GM12801 (cell line): Measurements from ENCODE around the gene NUBP1.

ENCODE experiments used
- TF ChIP-seq, protein P1 (sequence below): IDR thresholded peaks from one replicate; pipeline ENCODE4 v1.5.1; 2011; ENCODE audit warnings: control low read depth; ENCODE audit not compliant: insufficient read length; ENCODE audit errors: extremely low read depth

The NUBP1 gene

DNA sequence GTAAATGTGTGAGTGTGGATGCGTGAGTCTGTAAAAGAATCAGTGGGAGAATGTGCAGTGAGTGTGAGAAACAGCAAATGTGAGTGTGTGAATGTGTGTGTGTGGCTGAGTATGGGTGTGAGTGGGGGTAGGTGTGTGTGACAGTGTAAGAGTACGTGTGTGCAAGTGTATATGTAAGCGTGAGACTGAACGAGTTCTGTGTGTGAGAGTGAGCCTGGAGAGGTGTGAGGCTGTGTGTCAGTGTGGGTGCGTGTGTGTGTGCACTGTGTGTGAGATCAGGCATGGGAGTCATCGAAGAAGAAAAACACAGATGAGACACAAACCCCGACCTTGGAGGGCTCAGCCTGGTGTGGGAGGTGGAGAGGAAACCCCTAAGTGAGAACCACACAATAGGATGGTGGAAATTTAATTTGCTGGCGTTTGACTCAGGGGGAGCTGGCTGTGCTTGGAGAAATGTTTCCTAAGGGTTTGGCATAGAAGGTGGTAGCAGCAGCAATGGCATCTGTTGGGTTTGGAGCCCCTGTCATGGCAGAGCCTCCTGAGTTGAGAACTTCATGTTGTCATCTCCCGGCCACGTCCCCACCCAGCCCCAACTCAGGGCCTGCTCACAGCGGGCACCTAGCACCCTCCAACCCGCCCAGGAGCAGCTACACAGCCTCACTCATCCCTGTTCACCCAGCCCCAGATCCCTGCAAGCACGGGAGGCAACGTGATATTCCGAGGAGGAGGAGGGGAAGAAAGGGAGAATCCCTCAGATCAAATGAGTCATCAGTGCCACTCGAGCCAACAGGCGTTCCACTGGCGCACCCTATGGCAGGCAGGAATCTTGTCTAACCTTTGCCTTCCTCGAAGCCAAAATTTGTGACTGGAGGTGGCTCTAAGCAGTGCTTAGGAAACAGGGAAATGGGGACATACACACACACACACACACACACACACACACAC, 14.3 kb upstream of the NUBP1 start:
- TF ChIP-seq, protein P1, sequence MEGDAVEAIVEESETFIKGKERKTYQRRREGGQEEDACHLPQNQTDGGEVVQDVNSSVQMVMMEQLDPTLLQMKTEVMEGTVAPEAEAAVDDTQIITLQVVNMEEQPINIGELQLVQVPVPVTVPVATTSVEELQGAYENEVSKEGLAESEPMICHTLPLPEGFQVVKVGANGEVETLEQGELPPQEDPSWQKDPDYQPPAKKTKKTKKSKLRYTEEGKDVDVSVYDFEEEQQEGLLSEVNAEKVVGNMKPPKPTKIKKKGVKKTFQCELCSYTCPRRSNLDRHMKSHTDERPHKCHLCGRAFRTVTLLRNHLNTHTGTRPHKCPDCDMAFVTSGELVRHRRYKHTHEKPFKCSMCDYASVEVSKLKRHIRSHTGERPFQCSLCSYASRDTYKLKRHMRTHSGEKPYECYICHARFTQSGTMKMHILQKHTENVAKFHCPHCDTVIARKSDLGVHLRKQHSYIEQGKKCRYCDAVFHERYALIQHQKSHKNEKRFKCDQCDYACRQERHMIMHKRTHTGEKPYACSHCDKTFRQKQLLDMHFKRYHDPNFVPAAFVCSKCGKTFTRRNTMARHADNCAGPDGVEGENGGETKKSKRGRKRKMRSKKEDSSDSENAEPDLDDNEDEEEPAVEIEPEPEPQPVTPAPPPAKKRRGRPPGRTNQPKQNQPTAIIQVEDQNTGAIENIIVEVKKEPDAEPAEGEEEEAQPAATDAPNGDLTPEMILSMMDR = no peak

DNA sequence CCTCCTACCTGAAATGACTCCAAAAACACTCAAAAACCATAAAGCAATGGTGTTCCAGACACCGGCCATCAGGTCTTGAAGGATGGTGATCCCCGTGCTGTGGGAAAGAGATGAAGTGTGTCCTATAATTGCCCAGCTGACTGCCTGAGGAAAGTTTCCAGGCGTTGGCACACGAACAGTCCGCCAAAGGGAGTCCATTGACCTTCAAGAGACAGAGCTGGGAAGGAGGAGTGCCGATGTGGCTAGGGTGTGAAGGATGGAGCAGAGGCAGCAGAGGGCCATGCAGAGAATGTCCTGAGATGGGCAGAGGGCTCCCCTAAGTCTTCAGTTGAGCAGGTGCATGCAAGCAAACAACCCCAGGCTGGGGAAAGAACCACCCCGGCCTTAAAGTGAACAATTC, 11.9 kb upstream of the NUBP1 start:
- TF ChIP-seq, protein P1 = no peak

DNA sequence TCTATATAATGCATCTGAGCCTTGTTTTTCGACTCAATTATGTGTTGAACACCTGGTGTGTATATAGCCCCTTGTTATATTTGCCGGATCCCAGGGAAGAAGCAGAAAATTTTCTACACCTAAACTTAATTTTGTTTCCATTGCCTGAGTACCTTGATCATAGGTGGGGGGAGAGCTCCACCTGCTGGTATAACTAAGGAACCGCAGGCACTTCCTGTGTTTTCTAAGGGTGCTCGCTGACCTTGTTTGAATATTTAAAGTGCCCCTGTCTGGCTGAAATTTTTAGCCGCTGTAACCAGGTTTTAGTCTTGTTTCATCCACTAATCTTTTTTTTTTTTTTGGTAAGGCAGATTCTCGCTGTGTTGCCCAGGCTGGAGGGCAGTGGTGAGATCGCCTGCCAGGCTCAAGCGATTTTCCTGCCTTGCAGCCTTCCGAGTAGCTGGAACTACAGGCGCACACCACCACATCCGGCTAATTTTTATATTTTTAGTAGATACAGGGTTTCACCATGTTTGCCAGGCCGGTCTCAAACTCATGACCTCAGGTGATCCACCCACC, 6.5 kb upstream of the NUBP1 start:
- TF ChIP-seq, protein P1 = peak; percentile 19

DNA sequence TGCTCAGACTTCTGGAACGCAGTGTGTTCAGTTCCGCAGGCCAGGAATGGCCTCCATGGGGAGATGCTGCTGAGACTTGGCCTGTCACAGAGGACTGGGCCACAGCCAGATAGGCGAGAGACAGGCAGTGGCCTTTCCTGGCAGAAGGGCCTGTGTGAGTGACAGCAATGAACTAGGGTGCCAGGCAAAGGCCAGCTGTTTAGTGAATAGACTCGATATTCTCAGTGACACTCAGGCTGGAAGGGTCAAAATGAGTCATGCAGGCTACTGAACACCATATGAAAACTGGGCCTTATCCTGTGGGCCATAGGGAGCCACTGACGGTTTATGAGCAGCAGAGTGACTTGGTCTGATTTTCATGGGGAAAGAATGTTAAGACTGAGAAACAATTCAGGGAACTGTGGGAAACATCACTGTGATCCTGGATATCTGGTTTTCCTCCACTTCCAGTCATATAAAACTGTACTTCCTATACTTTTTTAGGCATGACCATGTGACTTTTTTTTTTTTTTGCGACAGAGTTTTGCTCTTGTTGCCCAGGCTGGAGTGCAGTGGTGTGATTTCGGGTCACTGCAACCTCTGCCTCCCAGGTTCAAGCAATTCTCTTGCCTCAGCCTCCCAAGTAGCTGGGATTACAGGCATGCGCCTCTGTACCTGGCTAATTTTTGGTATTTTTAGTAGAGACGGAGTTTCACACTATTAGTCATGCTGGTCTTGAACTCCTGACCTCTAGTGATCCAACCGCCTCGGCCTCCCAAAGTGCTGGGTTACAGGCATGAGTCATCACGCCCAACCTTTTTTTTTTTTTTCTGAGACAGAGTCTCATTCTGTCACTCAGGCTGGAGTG, 5.2 kb upstream of the NUBP1 start:
- TF ChIP-seq, protein P1 = no peak

DNA sequence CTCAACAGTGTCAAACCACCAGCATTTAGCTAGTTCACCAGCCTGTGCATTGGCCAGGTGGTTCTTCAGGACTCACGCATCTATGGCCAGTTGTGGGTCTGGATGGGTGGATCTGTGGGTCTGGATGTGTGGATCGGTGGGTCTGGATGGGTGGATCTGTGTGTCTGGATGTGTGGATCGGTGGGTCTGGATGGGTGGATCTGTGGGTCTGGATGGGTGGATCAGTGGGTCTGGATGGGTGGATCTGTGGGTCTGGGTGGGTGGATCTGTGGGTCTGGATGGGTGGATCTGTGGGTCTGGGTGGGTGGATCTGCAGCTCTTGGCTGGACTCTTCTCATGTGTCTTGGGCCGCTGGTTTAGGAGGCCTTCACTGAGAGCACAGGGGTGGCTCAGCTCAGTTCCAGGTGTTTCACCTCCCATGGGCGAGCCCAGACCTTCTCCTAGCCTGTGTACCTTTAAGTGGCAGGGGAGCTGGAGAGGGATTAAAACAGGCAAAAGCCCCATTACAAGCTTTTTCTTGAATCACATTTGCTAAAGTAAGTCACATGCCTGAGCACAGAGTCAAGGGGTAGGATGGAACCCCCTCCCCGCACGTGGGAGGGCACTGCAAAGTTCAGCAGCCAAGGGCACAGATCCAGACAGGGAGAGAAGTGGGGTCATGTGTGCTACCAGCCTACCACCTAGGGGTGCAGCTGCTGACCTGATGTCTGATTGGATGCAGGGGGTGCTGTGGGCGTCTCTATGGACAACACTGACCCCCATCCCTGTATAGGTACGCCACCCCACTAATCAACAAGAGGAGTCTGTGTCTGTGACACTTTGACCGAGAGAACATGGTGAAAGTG, 3.4 kb upstream of the NUBP1 start:
- TF ChIP-seq, protein P1 = no peak

DNA sequence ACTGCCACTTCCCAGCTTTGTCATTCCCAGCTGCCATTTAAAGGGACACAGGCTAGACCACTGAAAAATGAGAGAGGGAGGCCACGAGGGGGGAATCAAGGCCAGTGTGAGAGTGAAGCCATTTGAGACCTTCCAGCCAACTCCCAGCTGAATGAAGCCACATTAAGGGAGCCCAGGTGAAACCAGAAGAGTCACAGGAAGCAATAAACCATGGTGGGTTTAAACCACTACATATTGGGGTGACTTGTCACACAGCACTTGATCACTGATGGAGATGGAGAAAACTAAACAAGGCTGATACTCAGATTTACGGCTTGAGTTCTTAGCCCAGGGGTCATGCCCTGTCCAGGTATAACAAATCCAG, 2.8 kb upstream of the NUBP1 start:
- TF ChIP-seq, protein P1 = no peak

DNA sequence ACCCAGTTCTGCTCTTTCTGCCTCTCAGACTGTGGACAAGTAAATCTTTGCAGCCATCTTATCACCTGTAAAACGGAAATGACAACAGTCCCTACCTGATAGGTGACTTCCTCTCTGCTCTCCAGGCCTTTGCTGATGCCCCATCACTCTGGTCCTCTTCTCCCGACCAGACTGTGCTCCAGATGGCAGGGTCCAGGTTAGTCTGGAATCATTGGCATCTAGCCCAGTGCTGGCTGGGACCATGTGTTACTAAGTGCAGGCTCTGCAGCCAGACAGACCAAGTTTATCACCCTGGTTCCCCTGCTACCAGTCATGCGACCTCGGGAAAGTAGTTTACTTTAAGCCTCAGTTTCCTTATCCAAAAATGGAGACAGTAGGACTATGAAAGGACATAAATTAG, 1.8 kb upstream of the NUBP1 start:
- TF ChIP-seq, protein P1 = no peak
